ENCODE results near the gene DAGLA. TPM values are rescaled to one million over a fixed set of nuclear protein-coding genes. Genes with fewer than 3 reads are reported as not detected.
A peak's percentile ranks its signal among the peaks of the same experiment; 100 is the strongest.

Gene DAGLA
- total and polyA plus RNA-seq, 2 of the 13 experiments (the other 11 are each of a cell fraction or from before 2014, with no cell fraction given) = 2.6 to 3.9 TPM

DNA sequence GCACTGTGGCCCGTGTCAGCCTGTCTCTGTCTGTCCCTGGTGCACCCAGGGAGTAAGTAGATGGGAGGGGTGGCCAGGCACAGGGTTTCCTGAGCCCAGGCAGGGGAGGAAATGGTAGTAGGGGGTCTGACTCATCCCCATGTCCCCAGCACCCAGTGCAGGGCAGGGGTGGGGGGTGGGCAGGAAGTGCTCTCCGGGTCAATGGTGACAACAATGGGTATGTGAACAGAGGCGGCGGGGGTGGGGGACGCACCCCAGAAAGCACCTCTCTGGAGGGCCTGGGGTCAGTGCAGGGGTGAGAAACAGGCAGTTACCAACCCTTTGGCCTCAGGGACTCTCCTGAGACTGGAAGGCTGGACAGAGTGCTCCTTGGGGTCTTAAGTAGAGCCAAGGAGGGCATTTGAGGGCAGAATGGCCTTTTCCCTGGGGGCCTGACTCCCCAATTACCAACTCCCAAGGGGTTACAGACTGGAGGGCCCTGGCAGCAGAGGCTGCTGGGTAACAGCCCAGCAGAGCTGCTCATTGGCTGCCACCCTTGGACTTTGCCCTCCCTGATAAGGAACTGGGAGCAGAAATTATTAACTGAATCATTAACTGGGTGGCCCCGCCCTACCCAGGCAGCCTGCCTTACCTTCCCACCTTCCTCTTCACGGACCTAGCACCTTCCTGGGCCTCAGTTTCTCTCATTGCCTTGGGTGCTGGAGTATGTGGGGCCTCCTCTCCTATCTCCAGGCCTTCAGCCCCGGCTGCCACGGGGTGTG is 76.4 kb downstream of the DAGLA start (continued):
- TF ChIP-seq, protein P1, sequence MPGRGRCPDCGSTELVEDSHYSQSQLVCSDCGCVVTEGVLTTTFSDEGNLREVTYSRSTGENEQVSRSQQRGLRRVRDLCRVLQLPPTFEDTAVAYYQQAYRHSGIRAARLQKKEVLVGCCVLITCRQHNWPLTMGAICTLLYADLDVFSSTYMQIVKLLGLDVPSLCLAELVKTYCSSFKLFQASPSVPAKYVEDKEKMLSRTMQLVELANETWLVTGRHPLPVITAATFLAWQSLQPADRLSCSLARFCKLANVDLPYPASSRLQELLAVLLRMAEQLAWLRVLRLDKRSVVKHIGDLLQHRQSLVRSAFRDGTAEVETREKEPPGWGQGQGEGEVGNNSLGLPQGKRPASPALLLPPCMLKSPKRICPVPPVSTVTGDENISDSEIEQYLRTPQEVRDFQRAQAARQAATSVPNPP (CRISPR knock-in tag; IDR thresholded peaks at IDR 0.05) = no peak
- peak; percentile 62; the same call in 1 of the 2 replicates for TF ChIP-seq ZNF761 (CRISPR knock-in tag; conservative IDR thresholded peaks at IDR 0.05)
- no peak for TF ChIP-seq MTA3 (CRISPR knock-in tag; IDR thresholded peaks at IDR 0.05)
- TF ChIP-seq, protein P2, sequence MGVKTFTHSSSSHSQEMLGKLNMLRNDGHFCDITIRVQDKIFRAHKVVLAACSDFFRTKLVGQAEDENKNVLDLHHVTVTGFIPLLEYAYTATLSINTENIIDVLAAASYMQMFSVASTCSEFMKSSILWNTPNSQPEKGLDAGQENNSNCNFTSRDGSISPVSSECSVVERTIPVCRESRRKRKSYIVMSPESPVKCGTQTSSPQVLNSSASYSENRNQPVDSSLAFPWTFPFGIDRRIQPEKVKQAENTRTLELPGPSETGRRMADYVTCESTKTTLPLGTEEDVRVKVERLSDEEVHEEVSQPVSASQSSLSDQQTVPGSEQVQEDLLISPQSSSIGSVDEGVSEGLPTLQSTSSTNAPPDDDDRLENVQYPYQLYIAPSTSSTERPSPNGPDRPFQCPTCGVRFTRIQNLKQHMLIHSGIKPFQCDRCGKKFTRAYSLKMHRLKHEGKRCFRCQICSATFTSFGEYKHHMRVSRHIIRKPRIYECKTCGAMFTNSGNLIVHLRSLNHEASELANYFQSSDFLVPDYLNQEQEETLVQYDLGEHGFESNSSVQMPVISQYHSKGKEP (CRISPR knock-in tag; IDR thresholded peaks at IDR 0.05) = no peak
- TF ChIP-seq, protein P3, sequence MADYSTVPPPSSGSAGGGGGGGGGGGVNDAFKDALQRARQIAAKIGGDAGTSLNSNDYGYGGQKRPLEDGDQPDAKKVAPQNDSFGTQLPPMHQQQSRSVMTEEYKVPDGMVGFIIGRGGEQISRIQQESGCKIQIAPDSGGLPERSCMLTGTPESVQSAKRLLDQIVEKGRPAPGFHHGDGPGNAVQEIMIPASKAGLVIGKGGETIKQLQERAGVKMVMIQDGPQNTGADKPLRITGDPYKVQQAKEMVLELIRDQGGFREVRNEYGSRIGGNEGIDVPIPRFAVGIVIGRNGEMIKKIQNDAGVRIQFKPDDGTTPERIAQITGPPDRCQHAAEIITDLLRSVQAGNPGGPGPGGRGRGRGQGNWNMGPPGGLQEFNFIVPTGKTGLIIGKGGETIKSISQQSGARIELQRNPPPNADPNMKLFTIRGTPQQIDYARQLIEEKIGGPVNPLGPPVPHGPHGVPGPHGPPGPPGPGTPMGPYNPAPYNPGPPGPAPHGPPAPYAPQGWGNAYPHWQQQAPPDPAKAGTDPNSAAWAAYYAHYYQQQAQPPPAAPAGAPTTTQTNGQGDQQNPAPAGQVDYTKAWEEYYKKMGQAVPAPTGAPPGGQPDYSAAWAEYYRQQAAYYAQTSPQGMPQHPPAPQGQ (CRISPR knock-in tag; IDR thresholded peaks at IDR 0.05; ENCODE audit: borderline replicate concordance) = no peak
- TF ChIP-seq CBX1 (IDR thresholded peaks at IDR 0.05; ENCODE audit: low read depth) = peak; percentile 41
- no peak for TF ChIP-seq ZFP37 (CRISPR knock-in tag; IDR thresholded peaks at IDR 0.05; ENCODE audit: borderline replicate concordance)
- TF ChIP-seq, protein P4, sequence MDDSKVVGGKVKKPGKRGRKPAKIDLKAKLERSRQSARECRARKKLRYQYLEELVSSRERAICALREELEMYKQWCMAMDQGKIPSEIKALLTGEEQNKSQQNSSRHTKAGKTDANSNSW (CRISPR knock-in tag; IDR thresholded peaks at IDR 0.05; ENCODE audit: borderline replicate concordance) = no peak
- TF ChIP-seq, protein P5, sequence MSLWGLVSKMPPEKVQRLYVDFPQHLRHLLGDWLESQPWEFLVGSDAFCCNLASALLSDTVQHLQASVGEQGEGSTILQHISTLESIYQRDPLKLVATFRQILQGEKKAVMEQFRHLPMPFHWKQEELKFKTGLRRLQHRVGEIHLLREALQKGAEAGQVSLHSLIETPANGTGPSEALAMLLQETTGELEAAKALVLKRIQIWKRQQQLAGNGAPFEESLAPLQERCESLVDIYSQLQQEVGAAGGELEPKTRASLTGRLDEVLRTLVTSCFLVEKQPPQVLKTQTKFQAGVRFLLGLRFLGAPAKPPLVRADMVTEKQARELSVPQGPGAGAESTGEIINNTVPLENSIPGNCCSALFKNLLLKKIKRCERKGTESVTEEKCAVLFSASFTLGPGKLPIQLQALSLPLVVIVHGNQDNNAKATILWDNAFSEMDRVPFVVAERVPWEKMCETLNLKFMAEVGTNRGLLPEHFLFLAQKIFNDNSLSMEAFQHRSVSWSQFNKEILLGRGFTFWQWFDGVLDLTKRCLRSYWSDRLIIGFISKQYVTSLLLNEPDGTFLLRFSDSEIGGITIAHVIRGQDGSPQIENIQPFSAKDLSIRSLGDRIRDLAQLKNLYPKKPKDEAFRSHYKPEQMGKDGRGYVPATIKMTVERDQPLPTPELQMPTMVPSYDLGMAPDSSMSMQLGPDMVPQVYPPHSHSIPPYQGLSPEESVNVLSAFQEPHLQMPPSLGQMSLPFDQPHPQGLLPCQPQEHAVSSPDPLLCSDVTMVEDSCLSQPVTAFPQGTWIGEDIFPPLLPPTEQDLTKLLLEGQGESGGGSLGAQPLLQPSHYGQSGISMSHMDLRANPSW (CRISPR knock-in tag; IDR thresholded peaks at IDR 0.05; ENCODE audit: borderline replicate concordance) = peak; percentile 63; the same call in 1 of the 2 replicates
- TF ChIP-seq FOXK2 (IDR thresholded peaks at IDR 0.05) = no peak
- TF ChIP-seq PCBP1 (IDR thresholded peaks at IDR 0.05; ENCODE audit: borderline replicate concordance, low read depth, low read length) = no peak
- no peak for TF ChIP-seq NR1H2 (CRISPR knock-in tag; IDR thresholded peaks at IDR 0.05; ENCODE audit: borderline replicate concordance, low read depth)
- TF ChIP-seq KLF9 (CRISPR knock-in tag; IDR thresholded peaks at IDR 0.05; ENCODE audit: low read depth) = no peak; the same call in 1 of the 2 replicates
- TF ChIP-seq, protein P6, sequence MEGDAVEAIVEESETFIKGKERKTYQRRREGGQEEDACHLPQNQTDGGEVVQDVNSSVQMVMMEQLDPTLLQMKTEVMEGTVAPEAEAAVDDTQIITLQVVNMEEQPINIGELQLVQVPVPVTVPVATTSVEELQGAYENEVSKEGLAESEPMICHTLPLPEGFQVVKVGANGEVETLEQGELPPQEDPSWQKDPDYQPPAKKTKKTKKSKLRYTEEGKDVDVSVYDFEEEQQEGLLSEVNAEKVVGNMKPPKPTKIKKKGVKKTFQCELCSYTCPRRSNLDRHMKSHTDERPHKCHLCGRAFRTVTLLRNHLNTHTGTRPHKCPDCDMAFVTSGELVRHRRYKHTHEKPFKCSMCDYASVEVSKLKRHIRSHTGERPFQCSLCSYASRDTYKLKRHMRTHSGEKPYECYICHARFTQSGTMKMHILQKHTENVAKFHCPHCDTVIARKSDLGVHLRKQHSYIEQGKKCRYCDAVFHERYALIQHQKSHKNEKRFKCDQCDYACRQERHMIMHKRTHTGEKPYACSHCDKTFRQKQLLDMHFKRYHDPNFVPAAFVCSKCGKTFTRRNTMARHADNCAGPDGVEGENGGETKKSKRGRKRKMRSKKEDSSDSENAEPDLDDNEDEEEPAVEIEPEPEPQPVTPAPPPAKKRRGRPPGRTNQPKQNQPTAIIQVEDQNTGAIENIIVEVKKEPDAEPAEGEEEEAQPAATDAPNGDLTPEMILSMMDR (CRISPR knock-in tag; IDR thresholded peaks at IDR 0.05) = peak; percentile 10; the same call in 1 of the 2 replicates
- TF ChIP-seq NCOR1 (IDR thresholded peaks at IDR 0.05; ENCODE audit: borderline replicate concordance, low read length) = peak; percentile 74
